Suppressor macrophage treated with lipopolysaccharide for 4 hours (primary cell): Measurements from ENCODE around the gene NDUFS2.

Experiments
- DNase-seq: peaks from one replicate; pipeline ENCODE4 v3.0.0-alpha.2; 2020

Gene NDUFS2

GRCh38 chr1:161172776-161173376, 29.3 kb upstream of the NDUFS2 start:
- DNase-seq = no peak

- no peak for DNase-seq
These were observed 28.5 kb upstream of the NDUFS2 start for GRCh38 chr1:161173711-161174110.

GRCh38 chr1:161174911-161175310, 27.3 kb upstream of the NDUFS2 start:
- DNase-seq = no peak

- DNase-seq = no peak
These were observed 26.3 kb upstream of the NDUFS2 start for GRCh38 chr1:161175771-161176453.

GRCh38 chr1:161176468-161177111, 25.6 kb upstream of the NDUFS2 start:
- no peak for DNase-seq

- peak; percentile 91 for DNase-seq
These were observed 24.8 kb upstream of the NDUFS2 start, which contains the start of gene B4GALT3 for GRCh38 chr1:161177112-161177935. TSS of gene B4GALT3 (minus strand) at chr1:161177507. CDS start at chr1:161176060, 1,447 bp downstream.

- no peak for DNase-seq
These were observed 24.3 kb upstream of the NDUFS2 start for GRCh38 chr1:161177936-161178244.

- no peak for DNase-seq
These were observed 22.5 kb upstream of the NDUFS2 start for GRCh38 chr1:161179698-161180097.

- DNase-seq = peak; percentile 47
These were observed 21.5 kb upstream of the NDUFS2 start for GRCh38 chr1:161180639-161181038.

- peak; percentile 61 for DNase-seq
These were observed 20.0 kb upstream of the NDUFS2 start for GRCh38 chr1:161182214-161182613.

GRCh38 chr1:161185282-161185682, 16.9 kb upstream of the NDUFS2 start:
- DNase-seq = peak; percentile 84

- DNase-seq = peak; percentile 91
These were observed 16.3 kb upstream of the NDUFS2 start for GRCh38 chr1:161185732-161186311.

GRCh38 chr1:161187311-161187710, 14.9 kb upstream of the NDUFS2 start:
- no peak for DNase-seq

GRCh38 chr1:161188381-161188780, 13.8 kb upstream of the NDUFS2 start:
- no peak for DNase-seq

GRCh38 chr1:161189036-161189435, 13.1 kb upstream of the NDUFS2 start:
- no peak for DNase-seq

- DNase-seq = no peak
These were observed 11.1 kb upstream of the NDUFS2 start for GRCh38 chr1:161190962-161191521.

- no peak for DNase-seq
These were observed 10.2 kb upstream of the NDUFS2 start for GRCh38 chr1:161191971-161192370.

GRCh38 chr1:161192476-161193465, 9.4 kb upstream of the NDUFS2 start:
- peak; percentile 84 for DNase-seq

GRCh38 chr1:161193561-161194235, 8.5 kb upstream of the NDUFS2 start:
- no peak for DNase-seq

GRCh38 chr1:161195171-161195570, 7.0 kb upstream of the NDUFS2 start:
- DNase-seq = peak; percentile 77

- DNase-seq = no peak
These were observed 6.1 kb upstream of the NDUFS2 start for GRCh38 chr1:161196111-161196510.
